Adrenal gland (tissue), 5 donors: ENCODE data around the gene FBL.
"Not testable (repeated sequence)": the region's sequence is repeated elsewhere in the genome, so short reads cannot be mapped to it uniquely, and the experiment has no call there.

Experiments used
- POLR2A ChIP-seq, 2 donors: fragments of 450-650 bp; IDR thresholded peaks; one replicate each; pipeline ENCODE4 v1.6.1; 2017; ENCODE audit warnings: antibody characterized with exemption in 2 of 2, mild to moderate bottlenecking in 2 of 2, moderate library complexity in 1 of 2
- TF ChIP-seq, protein P1 (sequence below), 6 experiments: fragments of 450-650 bp in 4 of 6; fragments of 200-600 bp in 2 of 6; sonication (generic) in 1 of 6; IDR thresholded peaks; 1 replicate in 5 of 6; 2 replicates in 1 of 6; pipeline versions ENCODE4 v1.5.1 to v1.8.0; 2016 to 2021; ENCODE audit warnings: antibody characterized with exemption in 6 of 6, mild to moderate bottlenecking in 2 of 6, moderate library complexity in 1 of 6
- donor health status: DM: no; HTN: no; CAD: no.

DNA sequence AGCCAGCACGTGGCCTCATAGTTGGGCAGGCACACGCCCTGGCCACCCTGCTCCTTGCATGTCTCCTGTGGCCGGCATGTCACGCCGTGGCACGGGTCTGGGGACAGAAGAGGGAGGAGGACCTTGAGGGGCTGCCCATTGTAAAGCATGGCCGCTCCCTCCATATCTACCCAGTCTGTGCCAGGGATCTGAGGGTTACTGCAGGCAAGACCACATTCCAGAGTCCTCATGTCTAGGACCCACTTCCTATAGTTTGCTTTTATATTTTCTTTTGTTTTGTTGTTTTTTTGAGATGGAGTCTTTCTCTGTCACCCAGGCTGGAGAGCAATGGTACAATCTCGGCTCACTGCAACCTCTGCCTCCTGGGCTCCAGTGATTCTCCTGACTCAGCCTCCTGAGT is 33.6 kb upstream of the FBL start:
- TF ChIP-seq, protein P1, sequence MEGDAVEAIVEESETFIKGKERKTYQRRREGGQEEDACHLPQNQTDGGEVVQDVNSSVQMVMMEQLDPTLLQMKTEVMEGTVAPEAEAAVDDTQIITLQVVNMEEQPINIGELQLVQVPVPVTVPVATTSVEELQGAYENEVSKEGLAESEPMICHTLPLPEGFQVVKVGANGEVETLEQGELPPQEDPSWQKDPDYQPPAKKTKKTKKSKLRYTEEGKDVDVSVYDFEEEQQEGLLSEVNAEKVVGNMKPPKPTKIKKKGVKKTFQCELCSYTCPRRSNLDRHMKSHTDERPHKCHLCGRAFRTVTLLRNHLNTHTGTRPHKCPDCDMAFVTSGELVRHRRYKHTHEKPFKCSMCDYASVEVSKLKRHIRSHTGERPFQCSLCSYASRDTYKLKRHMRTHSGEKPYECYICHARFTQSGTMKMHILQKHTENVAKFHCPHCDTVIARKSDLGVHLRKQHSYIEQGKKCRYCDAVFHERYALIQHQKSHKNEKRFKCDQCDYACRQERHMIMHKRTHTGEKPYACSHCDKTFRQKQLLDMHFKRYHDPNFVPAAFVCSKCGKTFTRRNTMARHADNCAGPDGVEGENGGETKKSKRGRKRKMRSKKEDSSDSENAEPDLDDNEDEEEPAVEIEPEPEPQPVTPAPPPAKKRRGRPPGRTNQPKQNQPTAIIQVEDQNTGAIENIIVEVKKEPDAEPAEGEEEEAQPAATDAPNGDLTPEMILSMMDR (IDR thresholded peaks at IDR 0.05), result not testable (repeated sequence)
- TF ChIP-seq POLR2A (IDR thresholded peaks at IDR 0.05), result not testable (repeated sequence)
